Activated CD4-positive, alpha-beta T cell treated with anti-CD3 and anti-CD28 coated beads, Interleukin-2, amount 50 U/mL, for 16 hours (primary cell): ENCODE measurements around the gene LAG3.
"Not testable (repeated sequence)": the region's sequence is repeated elsewhere in the genome, so short reads cannot be mapped to it uniquely, and the experiment has no call there.

Experiments used
- DNase-seq: peaks from one replicate; pipeline ENCODE4 v3.0.0-alpha.2; 2020

LAG3 gene

GRCh38 chr12:6772331-6772695 lies at the start of gene LAG3:
LAG3 (plus strand) TSS chr12:6772520; CDS start chr12:6772853, 333 bp downstream.
- peak; percentile 43 for DNase-seq

- no peak for DNase-seq
These were observed 49.5 kb upstream of the LAG3 start for GRCh38 chr12:6722863-6723262.

DNA sequence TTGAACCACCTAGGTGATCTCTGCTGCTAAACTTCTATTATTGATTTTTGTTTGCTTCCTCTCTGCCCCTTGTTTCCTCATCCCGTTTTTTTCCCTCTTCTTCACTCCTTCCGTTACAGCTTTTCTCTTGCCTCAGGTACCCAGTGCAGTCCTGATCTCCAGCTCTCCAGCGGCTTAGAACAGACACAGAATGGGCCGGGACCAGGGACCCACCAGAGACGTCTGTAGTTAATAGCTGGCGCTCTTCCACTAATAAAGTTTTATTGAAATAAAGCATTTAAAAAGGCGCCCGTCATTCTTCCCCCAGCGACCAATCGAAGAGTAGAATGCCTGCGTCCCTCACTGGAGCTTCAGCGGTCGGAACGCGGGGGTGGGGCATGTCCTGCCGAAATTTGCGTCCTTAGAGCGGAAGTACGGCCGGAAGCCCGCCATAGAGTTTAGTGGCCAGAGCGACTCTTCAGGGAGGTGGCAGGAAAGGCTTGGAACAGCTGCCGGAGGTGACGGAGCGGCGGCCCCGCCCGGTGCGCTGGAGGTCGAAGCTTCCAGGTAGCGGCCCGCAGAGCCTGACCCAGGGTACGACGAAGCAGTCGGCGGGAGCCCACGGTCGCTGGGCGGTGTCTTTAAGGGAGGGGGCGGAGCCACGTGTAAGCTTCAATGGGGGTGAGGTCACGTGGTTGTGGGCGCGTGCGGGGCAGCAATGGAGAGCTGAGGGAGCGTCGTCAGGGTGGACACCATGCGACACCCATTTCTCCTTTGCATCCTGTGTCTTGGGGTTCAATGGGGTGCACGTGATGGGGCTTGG lies 48.5 kb upstream of the LAG3 start, which contains the start of gene COPS7A:
Gene COPS7A (plus strand): TSS at position 440 of the 802 bp plus-strand sequence. CDS start 611 bp downstream, outside the sequence.
- peak; percentile 99 for DNase-seq

DNA sequence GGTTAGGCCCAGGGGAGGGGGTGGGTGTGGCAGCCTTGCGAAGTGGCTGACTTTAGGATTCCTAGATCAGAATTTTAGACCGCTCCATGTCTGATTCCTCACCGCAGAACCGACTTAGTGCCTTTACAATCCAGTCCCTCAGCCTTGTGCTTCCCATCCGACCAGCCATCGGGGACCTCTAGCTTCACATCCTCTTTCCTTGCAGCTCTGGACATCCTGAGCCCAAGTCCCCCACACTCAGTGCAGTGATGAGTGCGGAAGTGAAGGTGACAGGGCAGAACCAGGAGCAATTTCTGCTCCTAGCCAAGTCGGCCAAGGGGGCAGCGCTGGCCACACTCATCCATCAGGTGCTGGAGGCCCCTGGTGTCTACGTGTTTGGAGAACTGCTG lies 47.9 kb upstream of the LAG3 start:
- peak; percentile 42 for DNase-seq

GRCh38 chr12:6725350-6725749 lies 47.0 kb upstream of the LAG3 start:
- no peak for DNase-seq

DNA sequence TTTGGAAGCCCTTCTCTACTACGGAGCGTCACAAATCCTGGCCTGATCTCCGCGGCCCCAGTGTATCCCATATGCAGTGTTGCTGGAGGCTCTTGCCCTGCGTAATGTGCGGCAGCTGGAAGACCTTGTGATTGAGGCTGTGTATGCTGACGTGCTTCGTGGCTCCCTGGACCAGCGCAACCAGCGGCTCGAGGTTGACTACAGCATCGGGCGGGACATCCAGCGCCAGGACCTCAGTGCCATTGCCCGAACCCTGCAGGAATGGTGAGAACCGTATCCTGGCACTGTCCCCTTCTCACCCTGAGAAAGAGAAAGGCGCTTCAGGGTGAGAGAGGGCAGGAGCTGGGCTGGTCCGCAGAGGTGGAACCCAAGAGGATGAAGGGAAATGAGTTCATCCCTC lies 43.1 kb upstream of the LAG3 start:
- DNase-seq = no peak

DNA sequence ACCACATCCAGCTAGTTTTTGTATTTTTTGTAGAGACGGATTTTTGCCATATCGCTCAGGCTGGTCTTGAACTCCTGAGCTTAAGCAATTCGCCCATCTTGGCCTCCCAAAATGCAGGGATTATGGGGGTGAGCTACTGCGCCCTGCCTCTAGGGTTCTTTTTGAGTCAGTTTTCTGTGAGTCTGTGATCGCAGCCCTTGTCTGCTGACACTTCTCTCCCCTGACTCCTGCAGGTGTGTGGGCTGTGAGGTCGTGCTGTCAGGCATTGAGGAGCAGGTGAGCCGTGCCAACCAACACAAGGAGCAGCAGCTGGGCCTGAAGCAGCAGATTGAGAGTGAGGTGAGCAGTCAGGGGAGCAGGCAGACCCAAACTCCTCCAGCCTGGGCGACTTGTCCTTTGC lies 42.2 kb upstream of the LAG3 start:
- DNase-seq = no peak

GRCh38 chr12:6734506-6735387 lies 37.6 kb upstream of the LAG3 start:
- no peak for DNase-seq

- DNase-seq = peak; percentile 27
These were observed 36.7 kb upstream of the LAG3 start for GRCh38 chr12:6735448-6736191.

GRCh38 chr12:6736754-6737153 lies 35.6 kb upstream of the LAG3 start:
- DNase-seq = no peak

DNA sequence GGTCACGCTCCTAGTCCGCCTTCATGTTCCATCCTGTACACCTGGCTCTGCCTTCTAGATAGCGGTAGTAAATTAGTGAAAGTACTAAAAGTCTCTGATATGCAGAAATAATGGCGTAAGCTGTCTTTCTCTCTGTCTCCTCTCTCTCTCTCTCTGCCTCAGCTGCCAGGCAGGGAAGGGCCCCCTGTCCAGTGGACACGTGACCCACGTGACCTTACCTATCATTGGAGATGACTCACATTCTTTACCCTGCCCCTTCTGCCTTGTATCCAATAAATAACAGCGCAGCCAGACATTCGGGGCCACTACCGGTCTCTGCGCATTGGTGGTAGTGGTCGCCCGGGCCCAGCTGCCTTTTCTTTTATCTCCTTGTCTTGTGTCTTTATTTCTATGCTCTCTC lies 30.2 kb upstream of the LAG3 start:
- not testable (repeated sequence) for DNase-seq

- peak; percentile 14 for DNase-seq
These were observed 29.5 kb upstream of the LAG3 start for GRCh38 chr12:6742834-6743233.

- DNase-seq = not testable (repeated sequence)
These were observed 29.0 kb upstream of the LAG3 start for GRCh38 chr12:6743300-6743699.

GRCh38 chr12:6745741-6746525 lies 26.4 kb upstream of the LAG3 start:
- DNase-seq = peak; percentile 18

DNA sequence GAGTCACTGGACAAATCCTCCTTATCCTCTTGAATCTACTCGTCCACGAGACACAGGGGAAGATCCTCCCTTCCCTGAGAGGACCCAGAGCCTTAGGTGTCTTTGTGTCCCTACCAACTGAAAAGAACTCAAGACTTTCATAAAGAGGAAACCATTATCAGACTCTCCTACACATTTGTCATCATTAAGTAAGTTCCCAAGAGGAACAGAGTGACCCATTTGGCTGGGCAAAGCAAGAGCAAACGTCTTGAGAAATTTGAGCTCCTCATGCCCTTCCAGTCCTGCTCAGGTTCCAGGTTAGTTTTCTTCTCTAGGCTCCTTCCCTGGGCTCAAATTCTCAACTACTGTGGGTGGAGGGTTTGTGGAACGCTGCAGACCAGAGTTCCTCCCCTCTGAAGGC lies 25.1 kb upstream of the LAG3 start:
- DNase-seq = no peak

GRCh38 chr12:6748761-6749160 lies 23.6 kb upstream of the LAG3 start:
- DNase-seq = no peak

DNA sequence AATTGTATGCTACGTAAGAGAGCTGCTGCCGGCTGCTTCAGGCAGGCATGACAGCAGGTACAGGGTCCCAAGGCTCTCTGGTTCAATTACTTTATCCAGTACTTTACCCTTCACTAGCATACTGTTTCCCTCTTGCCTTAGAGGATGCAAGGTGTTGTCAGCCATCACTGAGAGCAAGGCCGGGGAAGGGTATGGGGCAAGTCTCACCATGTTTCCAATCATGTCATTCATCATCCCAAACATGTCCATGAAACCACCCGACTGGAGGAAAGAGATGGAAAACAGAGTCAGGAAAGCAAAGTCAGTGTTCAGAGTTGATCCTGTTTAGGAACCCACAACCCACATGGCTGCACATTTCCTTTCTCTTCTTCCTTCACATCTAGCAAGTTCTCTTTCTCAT lies 21.8 kb upstream of the LAG3 start:
- DNase-seq = no peak

DNA sequence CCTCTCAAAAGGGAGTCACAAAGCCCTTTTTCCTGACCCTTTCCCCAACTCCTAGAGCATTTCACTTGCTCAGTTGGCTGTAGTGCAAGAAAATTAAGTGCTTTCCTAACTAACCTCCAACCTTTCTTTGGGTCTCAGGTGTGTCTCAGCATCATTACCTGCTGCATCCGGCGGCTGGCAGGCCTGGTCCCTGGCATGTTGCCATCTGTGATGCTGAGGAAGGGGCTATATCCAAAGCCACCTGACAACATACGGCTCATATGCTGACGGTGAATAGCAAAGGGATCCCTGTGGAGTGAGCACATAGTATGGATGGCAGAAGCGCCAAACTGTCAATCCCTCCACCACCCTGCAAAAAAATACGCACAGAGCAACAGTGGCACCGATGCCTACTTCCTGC lies 20.6 kb upstream of the LAG3 start:
- no peak for DNase-seq

GRCh38 chr12:6752167-6752920 lies 20.0 kb upstream of the LAG3 start:
- no peak for DNase-seq

GRCh38 chr12:6752921-6753771 lies 19.2 kb upstream of the LAG3 start, which contains the start of gene MLF2:
MLF2 (minus strand) TSS chr12:6753141; CDS start chr12:6752334, 807 bp downstream.
- peak; percentile 99 for DNase-seq
